Stimulated activated naive B cell treated with anti-CD40 and anti-IgM and Interleukin-4, amounts not matched to agents 10 μg/mL and 1 μg/mL and 100 μg/mL, for 72 hours (primary cell): ENCODE measurements around the gene THAP9.

Experiments used
- ATAC-seq, 2 donors: fragments of 150-1000 bp; cut with Tn5 transposase; replicated peaks; 2 replicates each; pipeline ENCODE4 v1.10.0; 2021; ENCODE audit warnings: moderate library complexity in 1 of 2
- DNase-seq: peaks from one replicate; pipeline ENCODE4 v3.0.0; 2021
- H3K27ac Mint-ChIP-seq: one replicate; pipeline ENCODE4 v1.8.0; 2022; ENCODE audit warnings: mild to moderate bottlenecking, mixed read lengths
- H3K27me3 Mint-ChIP-seq, 2 donors: one replicate each; pipeline ENCODE4 v1.8.0; 2022; ENCODE audit warnings: mixed read lengths in 2 of 2
- H3K36me3 Mint-ChIP-seq, 2 donors: one replicate each; pipeline ENCODE4 v1.8.0; 2022; ENCODE audit warnings: mixed read lengths in 2 of 2, mild to moderate bottlenecking in 1 of 2
- H3K4me1 Mint-ChIP-seq, 2 donors: one replicate each; pipeline ENCODE4 v1.8.0; 2022; ENCODE audit warnings: mixed read lengths in 2 of 2, mild to moderate bottlenecking in 1 of 2
- H3K4me3 Mint-ChIP-seq, 2 donors: one replicate each; pipeline ENCODE4 v1.8.0; 2022; ENCODE audit warnings: mild to moderate bottlenecking in 2 of 2, mixed read lengths in 2 of 2, moderate library complexity in 1 of 2
- H3K9me3 Mint-ChIP-seq, 2 donors: one replicate each; pipeline ENCODE4 v1.8.0; 2022; ENCODE audit warnings: mixed read lengths in 2 of 2, mild to moderate bottlenecking in 1 of 2

Gene THAP9

GRCh38 chr4:82889287-82889686 lies 11.2 kb upstream of the THAP9 start:
- Mint-ChIP-seq H3K4me3 (peak overlapping the region; percentile 59 to 91), H3K4me1 (peaks cover 17 to 39% of the 10 kb centered on the region in 2 donors), H3K27ac (no peak overlapping the region), H3K27me3 (no peaks in the 10 kb centered on the region), H3K9me3 (no peaks in the 10 kb centered on the region), H3K36me3 (peaks cover 9 to 13% of the 10 kb centered on the region in 2 donors)
- ATAC-seq (no peak), DNase-seq (no peak)

GRCh38 chr4:82890528-82890900 lies 10.0 kb upstream of the THAP9 start:
- peak overlapping the region; percentile 91 to 92 for H3K4me3 Mint-ChIP-seq
- DNase-seq (no peak), ATAC-seq (peak; percentile 6 to 12)
- H3K27ac Mint-ChIP-seq, result peak overlapping the region; percentile 97
- peaks cover 13 to 14% of the 10 kb centered on the region in 2 donors for H3K36me3 Mint-ChIP-seq
- peaks cover 13 to 35% of the 10 kb centered on the region in 2 donors for H3K4me1 Mint-ChIP-seq
- H3K9me3 Mint-ChIP-seq, result no peaks in the 10 kb centered on the region
- no peaks in the 10 kb centered on the region for H3K27me3 Mint-ChIP-seq

- peaks cover 14% of the 10 kb centered on the region in 2 donors for H3K36me3 Mint-ChIP-seq
- H3K9me3 Mint-ChIP-seq, result no peaks in the 10 kb centered on the region
- ATAC-seq (peak; percentile 93 to 94), DNase-seq (peak; percentile 95)
- peak within 1 kb of the TSS; percentile 97 for H3K27ac Mint-ChIP-seq
- no peaks in the 10 kb centered on the region for H3K27me3 Mint-ChIP-seq
- H3K4me1 Mint-ChIP-seq, result peaks cover 10 to 31% of the 10 kb centered on the region in 2 donors
- H3K4me3 Mint-ChIP-seq, result peak within 1 kb of the TSS; percentile 91 to 92
These were observed 9.4 kb upstream of the THAP9 start, which contains the start of gene SEC31A for GRCh38 chr4:82890901-82891706. TSS of gene SEC31A (minus strand) at chr4:82891153. CDS start at chr4:82881936, 9,217 bp downstream.

- peaks cover 14 to 17% of the 10 kb centered on the region in 2 donors for H3K36me3 Mint-ChIP-seq
- no peaks in the 10 kb centered on the region for H3K27me3 Mint-ChIP-seq
These were observed 8.6 kb upstream of the THAP9 start for GRCh38 chr4:82891707-82892466.

GRCh38 chr4:82892467-82892802 lies 8.1 kb upstream of the THAP9 start:
- no peak for DNase-seq
- Mint-ChIP-seq H3K9me3 (no peaks in the 10 kb centered on the region), H3K36me3 (peaks cover 13 to 20% of the 10 kb centered on the region in 2 donors), H3K4me3 (peak overlapping the region in 1 of 2 donors; percentile 92), H3K27me3 (no peaks in the 10 kb centered on the region), H3K4me1 (peaks cover 14 to 34% of the 10 kb centered on the region in 2 donors), H3K27ac (peak overlapping the region; percentile 47)
- ATAC-seq, result no peak

More at GRCh38 chr4:82891707-82892466, 8.6 kb upstream of the THAP9 start:
- Mint-ChIP-seq H3K9me3 (no peaks in the 10 kb centered on the region), H3K4me1 (peaks cover 13 to 35% of the 10 kb centered on the region in 2 donors), H3K4me3 (peak overlapping the region; percentile 91 to 92), H3K27ac (peak overlapping the region; percentile 97)
- ATAC-seq (no peak), DNase-seq (no peak)

- Mint-ChIP-seq H3K4me1 (peaks cover 16 to 26% of the 10 kb centered on the region in 2 donors), H3K27me3 (no peaks in the 10 kb centered on the region), H3K36me3 (peaks cover 10 to 20% of the 10 kb centered on the region in 2 donors), H3K27ac (no peak overlapping the region), H3K4me3 (no peak overlapping the region), H3K9me3 (no peaks in the 10 kb centered on the region)
- no peak for ATAC-seq
- no peak for DNase-seq
These were observed 6.6 kb upstream of the THAP9 start for GRCh38 chr4:82893942-82894341.

- H3K27ac Mint-ChIP-seq, result no peak overlapping the region
- H3K27me3 Mint-ChIP-seq, result no peaks in the 10 kb centered on the region
- H3K4me3 Mint-ChIP-seq, result no peak overlapping the region
- H3K9me3 Mint-ChIP-seq, result no peaks in the 10 kb centered on the region
- peaks cover 11 to 17% of the 10 kb centered on the region in 2 donors for H3K4me1 Mint-ChIP-seq
- H3K36me3 Mint-ChIP-seq, result peaks cover 10 to 20% of the 10 kb centered on the region in 2 donors
- DNase-seq, result no peak
- ATAC-seq, result no peak
These were observed 3.8 kb upstream of the THAP9 start for GRCh38 chr4:82896755-82897154.

- Mint-ChIP-seq H3K4me1 (peaks cover 7 to 8% of the 10 kb centered on the region in 2 donors), H3K27ac (peak overlapping the region; percentile 31), H3K27me3 (no peaks in the 10 kb centered on the region), H3K4me3 (no peak overlapping the region), H3K36me3 (peaks cover 10 to 20% of the 10 kb centered on the region in 2 donors), H3K9me3 (no peaks in the 10 kb centered on the region)
- DNase-seq (no peak), ATAC-seq (no peak)
These were observed 2.0 kb upstream of the THAP9 start for GRCh38 chr4:82898322-82899243.

- Mint-ChIP-seq H3K36me3 (peaks cover 4 to 13% of the 10 kb centered on the region in 2 donors), H3K27ac (no peak overlapping the region), H3K27me3 (no peaks in the 10 kb centered on the region)
These were observed 1.0 kb upstream of the THAP9 start for GRCh38 chr4:82899374-82900065.

GRCh38 chr4:82900066-82900410 lies 497 bp upstream of the THAP9 start:
- Mint-ChIP-seq H3K4me3 (no peak overlapping the region), H3K36me3 (peaks cover 3 to 10% of the 10 kb centered on the region in 2 donors), H3K27ac (no peak overlapping the region), H3K4me1 (peaks cover 9 to 15% of the 10 kb centered on the region in 2 donors), H3K9me3 (no peaks in the 10 kb centered on the region), H3K27me3 (no peaks in the 10 kb centered on the region)
- DNase-seq (no peak), ATAC-seq (peak; percentile 9 to 13)

More at GRCh38 chr4:82899374-82900065, 1.0 kb upstream of the THAP9 start:
- Mint-ChIP-seq H3K9me3 (no peaks in the 10 kb centered on the region), H3K4me1 (peaks cover 9 to 15% of the 10 kb centered on the region in 2 donors), H3K4me3 (no peak overlapping the region)
- no peak for ATAC-seq
- DNase-seq, result no peak

- no peak for ATAC-seq
- H3K27ac Mint-ChIP-seq, result no peak overlapping the region
- DNase-seq, result no peak
- peaks cover 14 to 21% of the 10 kb centered on the region in 2 donors for H3K4me1 Mint-ChIP-seq
- no peaks in the 10 kb centered on the region for H3K27me3 Mint-ChIP-seq
- H3K36me3 Mint-ChIP-seq, result peaks cover 0 to 6% of the 10 kb centered on the region in 2 donors
- H3K4me3 Mint-ChIP-seq, result no peak overlapping the region
- no peaks in the 10 kb centered on the region for H3K9me3 Mint-ChIP-seq
These were observed 716 bp downstream of the THAP9 start for GRCh38 chr4:82901183-82901718.

- Mint-ChIP-seq H3K4me3 (no peak overlapping the region), H3K9me3 (no peaks in the 10 kb centered on the region), H3K4me1 (peaks cover 9 to 14% of the 10 kb centered on the region in 2 donors), H3K27me3 (no peaks in the 10 kb centered on the region), H3K27ac (no peak overlapping the region), H3K36me3 (no peaks in the 10 kb centered on the region)
- DNase-seq (no peak), ATAC-seq (no peak)
These were observed 3.2 kb downstream of the THAP9 start for GRCh38 chr4:82903737-82904136.

- peaks cover 9 to 14% of the 10 kb centered on the region in 2 donors for H3K4me1 Mint-ChIP-seq
- DNase-seq, result peak; percentile 13
- H3K4me3 Mint-ChIP-seq, result peak overlapping the region; percentile 47 to 55
- no peaks in the 10 kb centered on the region for H3K36me3 Mint-ChIP-seq
- no peaks in the 10 kb centered on the region for H3K27me3 Mint-ChIP-seq
- H3K9me3 Mint-ChIP-seq, result no peaks in the 10 kb centered on the region
- no peak overlapping the region for H3K27ac Mint-ChIP-seq
- ATAC-seq, result peak; percentile 40 to 48
These were observed 4.7 kb downstream of the THAP9 start for GRCh38 chr4:82905205-82905604.
